SJSA1 (cell line): ENCODE results near the gene MKNK2. TPM values are rescaled to one million over a fixed set of nuclear protein-coding genes. Genes with fewer than 3 reads are reported as not detected.
"Not testable (repeated sequence)": the region's sequence is repeated elsewhere in the genome, so short reads cannot be mapped to it uniquely, and the experiment has no call there.

Experiments used
- DNase-seq, 2 experiments: peaks; one replicate each; pipeline ENCODE4 v3.0.0-alpha.2; 2015 to 2020; ENCODE audit warnings: low spot score in 2 of 2, low read depth in 1 of 2
- H3K27ac ChIP-seq: fragments of 250-450 bp; sonication (Bioruptor Pico); 2 replicates; pipeline ENCODE4 v1.5.1; 2020; ENCODE audit warnings: mild to moderate bottlenecking, moderate library complexity
- H3K27me3 ChIP-seq: fragments of 250-450 bp; sonication (Bioruptor Pico); replicated peaks from 2 replicates; pipeline ENCODE4 v1.5.1; 2020; ENCODE audit warnings: mild to moderate bottlenecking, moderate library complexity
- H3K36me3 ChIP-seq: fragments of 250-450 bp; sonication (Bioruptor Pico); 2 replicates; pipeline ENCODE4 v1.5.1; 2020; ENCODE audit warnings: mild to moderate bottlenecking
- H3K4me1 ChIP-seq: fragments of 250-450 bp; sonication (Bioruptor Pico); replicated peaks from 2 replicates; pipeline ENCODE4 v1.6.1; 2021; ENCODE audit warnings: mild to moderate bottlenecking
- H3K4me3 ChIP-seq: fragments of 250-450 bp; sonication (Bioruptor Pico); 2 replicates; pipeline ENCODE4 v1.5.1; 2020; ENCODE audit warnings: mild to moderate bottlenecking
- H3K9me3 ChIP-seq: fragments of 250-450 bp; sonication (Bioruptor Pico); replicated peaks from 2 replicates; pipeline ENCODE4 v1.5.1; 2020; ENCODE audit warnings: mild to moderate bottlenecking
- total RNA-seq: library from RNA; depleted of rRNA; stranded (reverse); fragments of >200 nt; shearing (Covaris generic); gene quantifications from 2 replicates; pipeline ENCODE4 v1.2.3, GENCODE V29; 2014

MKNK2 gene
- total RNA-seq, 1 experiment from 2014 or later = 18.7 TPM

DNA sequence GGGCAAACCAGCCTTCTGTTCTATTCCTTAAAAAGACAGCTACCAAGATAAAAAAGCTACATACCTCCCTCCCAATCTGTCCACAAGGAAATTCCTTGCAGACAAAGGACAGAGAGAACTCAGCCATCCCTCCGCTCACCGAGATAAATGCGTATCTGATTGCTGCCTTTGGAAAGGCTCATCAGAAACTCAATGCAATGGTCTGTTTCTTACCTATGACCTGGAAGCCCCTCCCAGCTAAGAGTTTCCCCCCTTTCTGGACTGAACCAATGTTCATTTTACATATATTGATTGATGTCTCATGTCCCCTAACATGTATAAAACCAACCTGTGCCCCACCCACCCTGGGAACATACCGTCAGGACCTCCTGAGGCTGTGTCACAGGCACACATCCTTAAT, 47.2 kb downstream of the MKNK2 start:
- Histone ChIP-seq H3K4me3 (no peak overlapping the region), H3K27me3 (no peaks in the 10 kb centered on the region), H3K9me3 (no peaks in the 10 kb centered on the region), H3K27ac (no peak overlapping the region), H3K4me1 (no peaks in the 10 kb centered on the region), H3K36me3 (peaks cover 5% of the 10 kb centered on the region; the same call in 1 of the 2 replicates)
- DNase-seq = no peak

DNA sequence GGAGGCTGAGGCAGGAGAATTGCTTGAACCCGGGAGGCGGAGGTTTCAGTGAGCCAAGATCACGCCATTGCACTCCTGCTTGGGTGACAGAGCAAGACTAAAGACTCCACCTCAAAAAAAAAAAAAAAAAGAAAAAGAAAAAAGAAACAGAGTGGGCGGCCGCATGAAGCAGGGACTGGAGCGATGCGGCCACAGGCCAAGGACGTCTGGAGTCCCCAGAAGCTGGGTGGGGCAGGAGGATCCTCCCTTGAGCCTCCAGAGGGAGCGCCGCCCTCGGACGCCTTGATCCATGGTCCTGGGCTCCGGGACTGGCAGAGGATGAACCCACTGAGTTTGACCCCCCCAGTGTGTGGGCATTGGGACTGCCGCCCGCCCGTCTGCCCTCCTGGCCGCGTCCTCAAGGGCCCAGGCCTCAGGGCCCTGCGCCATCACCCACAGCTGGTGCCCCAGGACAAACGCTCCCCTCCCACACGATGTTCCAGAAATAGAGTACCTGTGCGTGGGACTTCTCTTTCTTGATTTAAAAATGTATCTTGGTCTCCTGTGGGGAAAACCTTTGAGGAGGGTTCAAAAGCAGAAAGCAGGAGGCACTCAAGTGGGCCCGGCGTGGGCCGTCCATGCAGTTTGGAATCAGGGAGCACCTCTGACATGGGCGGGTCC, 51.1 kb downstream of the MKNK2 start:
- H3K9me3 ChIP-seq = 0 out of 2 replicates have a peak, but pooled peaks cover 2% of the 10 kb centered on the region
- H3K4me3 ChIP-seq = no peak overlapping the region
- H3K36me3 ChIP-seq = peaks cover 13% of the 10 kb centered on the region
- H3K27ac ChIP-seq = no peak overlapping the region
- no peaks in the 10 kb centered on the region for H3K27me3 ChIP-seq
- no peak for DNase-seq
- H3K4me1 ChIP-seq = no peaks in the 10 kb centered on the region

DNA sequence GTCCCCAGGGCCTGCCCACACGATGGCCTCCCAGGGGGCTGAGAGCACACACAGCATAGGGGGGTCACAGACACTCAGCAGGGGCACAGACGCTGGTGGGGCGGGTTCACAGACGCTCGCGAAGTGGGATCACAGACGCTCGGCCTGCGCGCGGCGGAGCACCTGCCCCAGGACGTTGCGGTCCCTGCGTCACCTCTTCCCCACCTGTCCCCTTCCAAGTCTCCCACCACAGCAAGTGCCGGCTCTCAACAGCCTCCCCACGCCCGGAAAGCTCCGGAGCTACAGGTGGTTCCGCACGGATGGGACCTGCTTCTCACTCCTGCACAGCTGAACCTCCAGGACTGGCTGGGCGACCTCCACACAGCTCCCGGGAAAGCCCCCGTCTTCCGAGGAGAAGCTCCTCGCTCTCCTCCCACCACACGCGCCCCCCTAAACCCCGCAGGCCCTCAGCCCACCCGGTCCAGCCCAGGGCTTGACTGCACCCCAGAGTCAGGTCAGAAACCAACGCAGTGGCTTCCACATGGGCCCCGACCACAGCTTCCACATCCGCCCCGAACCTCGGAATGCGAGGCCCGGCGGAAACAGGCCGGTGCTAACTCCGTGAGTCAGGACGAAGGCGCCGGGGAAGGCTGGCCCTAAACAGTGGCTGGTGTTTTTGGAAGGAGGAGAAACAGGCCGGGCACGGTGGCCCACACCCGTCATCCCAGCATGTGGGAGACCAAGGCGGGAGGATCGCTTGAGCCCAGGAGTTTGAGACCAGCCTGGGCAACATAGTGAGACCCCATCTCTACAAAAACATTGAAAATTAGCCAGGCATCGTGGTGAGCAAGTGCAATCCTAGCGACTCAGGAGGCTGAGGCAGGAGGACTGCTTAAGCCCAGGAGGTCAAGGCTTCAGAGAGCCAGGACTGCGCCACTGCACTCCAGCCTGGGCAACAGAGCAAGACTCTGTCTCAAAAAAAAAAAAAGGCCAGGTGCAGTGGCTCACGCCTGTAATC, 52.0 kb downstream of the MKNK2 start:
- Histone ChIP-seq H3K27ac (no peak overlapping the region), H3K9me3 (0 out of 2 replicates have a peak, but pooled peaks cover 2% of the 10 kb centered on the region), H3K4me1 (no peaks in the 10 kb centered on the region), H3K4me3 (no peak overlapping the region), H3K36me3 (peaks cover 13% of the 10 kb centered on the region), H3K27me3 (no peaks in the 10 kb centered on the region)
- no peak for DNase-seq

DNA sequence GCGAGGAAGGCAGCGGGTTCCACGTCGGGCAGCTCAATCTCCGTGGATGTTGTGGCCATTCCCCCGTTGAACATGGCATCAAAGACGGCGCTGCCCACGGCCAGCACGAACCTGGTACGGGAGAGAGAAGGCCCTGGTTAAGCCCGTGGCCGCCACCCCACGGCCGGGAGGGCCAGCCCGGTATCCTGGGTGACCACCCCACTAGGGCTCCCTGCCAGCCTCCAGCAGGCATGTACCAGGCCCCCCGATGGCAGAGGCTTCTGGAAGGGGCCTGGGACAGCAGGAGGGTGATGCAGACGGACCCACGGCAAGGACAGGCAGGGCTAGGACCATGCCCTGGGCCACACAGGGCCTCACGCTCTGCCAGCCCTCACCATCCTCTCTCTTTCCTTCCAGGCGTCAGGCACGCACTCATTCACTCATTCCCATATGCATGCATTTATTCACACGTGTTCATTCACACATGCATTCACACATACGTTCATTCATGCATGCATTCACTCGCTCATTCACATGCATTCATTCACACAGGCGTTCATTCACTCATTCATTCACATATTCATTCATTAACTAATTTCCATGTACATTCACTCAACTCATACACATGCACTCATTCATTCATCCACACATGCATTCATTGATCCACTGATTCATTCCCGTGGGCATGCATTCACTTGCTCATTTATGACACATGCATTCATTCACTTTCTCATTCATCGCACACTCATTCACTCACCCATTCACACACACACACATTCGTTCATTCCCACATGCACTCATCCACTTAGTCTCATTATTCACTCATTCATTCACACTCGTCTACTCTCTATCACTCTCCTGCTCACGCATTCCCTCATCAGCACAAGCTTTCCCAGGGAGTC, 53.5 kb downstream of the MKNK2 start:
- Histone ChIP-seq H3K27me3 (no peaks in the 10 kb centered on the region), H3K36me3 (peaks cover 16% of the 10 kb centered on the region), H3K27ac (no peak overlapping the region), H3K4me3 (no peak overlapping the region), H3K9me3 (0 out of 2 replicates have a peak, but pooled peaks cover 2% of the 10 kb centered on the region), H3K4me1 (no peaks in the 10 kb centered on the region)
- no peak for DNase-seq

DNA sequence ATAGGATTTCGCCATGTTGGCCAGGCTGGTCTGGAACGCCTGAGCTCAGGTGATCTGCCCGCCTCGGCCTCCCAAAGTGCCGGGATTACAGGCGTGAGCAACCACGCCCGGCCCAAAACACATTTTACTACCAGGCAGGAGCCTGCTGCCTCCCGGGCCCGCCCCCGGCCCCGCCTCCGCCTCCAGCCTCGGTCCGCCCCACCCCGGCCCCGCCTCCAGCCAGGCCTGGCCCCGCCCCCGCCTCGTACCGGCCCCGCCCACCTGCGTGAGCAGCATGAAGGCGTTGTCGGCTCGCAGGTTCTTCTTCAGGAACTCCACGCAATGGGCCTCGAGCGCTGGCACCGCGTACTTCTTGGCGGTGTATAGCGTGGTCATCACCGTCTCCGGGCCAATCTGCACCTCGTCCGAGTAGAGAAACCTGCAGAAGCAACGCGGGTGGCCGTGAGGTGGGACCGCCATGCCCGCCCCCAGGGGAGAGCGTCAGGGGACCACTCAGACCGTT, 58.2 kb downstream of the MKNK2 start:
- H3K36me3 ChIP-seq = peaks cover 51% of the 10 kb centered on the region
- H3K27me3 ChIP-seq = no peaks in the 10 kb centered on the region
- H3K27ac ChIP-seq = no peak overlapping the region
- H3K4me1 ChIP-seq = no peaks in the 10 kb centered on the region
- 0 out of 2 replicates have a peak, but pooled peaks cover 2% of the 10 kb centered on the region for H3K9me3 ChIP-seq
- no peak overlapping the region for H3K4me3 ChIP-seq
- DNase-seq = no peak

DNA sequence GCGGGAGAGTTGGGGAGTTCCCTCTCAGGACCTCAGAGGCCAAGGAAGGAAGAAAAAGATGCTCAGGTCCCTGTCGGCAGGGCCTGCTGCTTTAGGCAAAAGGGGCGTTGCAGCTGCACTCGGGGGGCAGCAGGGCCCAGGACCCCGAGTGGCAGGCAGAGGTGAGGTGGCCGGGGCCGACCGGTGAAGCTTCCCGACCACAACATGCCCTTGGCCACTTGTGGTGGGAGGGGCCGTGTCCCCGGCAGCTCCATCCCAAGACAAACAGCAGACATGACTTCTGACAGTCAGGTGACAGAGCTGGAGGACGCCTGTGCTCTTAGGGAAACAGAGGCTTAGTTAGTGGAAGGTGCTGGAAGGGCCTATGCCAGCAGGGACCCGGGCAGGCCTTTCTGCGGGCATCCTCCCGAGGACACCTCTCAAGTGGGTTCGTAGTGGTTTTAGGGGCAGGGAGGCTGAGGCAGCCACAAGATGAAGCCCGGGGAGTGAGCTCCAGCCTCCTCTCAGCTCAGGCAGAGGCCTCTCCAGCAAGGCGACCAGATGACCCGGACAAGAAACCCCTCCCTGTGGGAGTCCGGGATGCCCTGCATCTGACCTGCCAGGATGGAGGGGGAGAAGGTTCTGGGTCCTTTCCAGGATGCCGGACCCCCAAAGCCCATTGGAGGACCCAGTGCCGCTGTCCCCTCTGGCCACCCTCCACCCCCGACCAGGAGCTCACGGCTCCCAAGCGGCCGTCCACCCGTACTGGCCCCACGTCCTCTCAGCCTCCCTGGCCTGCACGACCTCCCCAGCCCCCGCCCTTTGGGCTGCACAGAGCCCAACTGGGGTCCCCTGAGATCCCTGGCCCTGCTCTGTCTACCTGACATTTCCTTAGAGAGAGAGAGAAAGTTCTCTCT, 59.8 kb downstream of the MKNK2 start:
- Histone ChIP-seq H3K9me3 (0 out of 2 replicates have a peak, but pooled peaks cover 2% of the 10 kb centered on the region), H3K4me3 (no peak overlapping the region), H3K27ac (no peak overlapping the region), H3K4me1 (no peaks in the 10 kb centered on the region), H3K27me3 (no peaks in the 10 kb centered on the region), H3K36me3 (peaks cover 57% of the 10 kb centered on the region)
- no peak for DNase-seq

DNA sequence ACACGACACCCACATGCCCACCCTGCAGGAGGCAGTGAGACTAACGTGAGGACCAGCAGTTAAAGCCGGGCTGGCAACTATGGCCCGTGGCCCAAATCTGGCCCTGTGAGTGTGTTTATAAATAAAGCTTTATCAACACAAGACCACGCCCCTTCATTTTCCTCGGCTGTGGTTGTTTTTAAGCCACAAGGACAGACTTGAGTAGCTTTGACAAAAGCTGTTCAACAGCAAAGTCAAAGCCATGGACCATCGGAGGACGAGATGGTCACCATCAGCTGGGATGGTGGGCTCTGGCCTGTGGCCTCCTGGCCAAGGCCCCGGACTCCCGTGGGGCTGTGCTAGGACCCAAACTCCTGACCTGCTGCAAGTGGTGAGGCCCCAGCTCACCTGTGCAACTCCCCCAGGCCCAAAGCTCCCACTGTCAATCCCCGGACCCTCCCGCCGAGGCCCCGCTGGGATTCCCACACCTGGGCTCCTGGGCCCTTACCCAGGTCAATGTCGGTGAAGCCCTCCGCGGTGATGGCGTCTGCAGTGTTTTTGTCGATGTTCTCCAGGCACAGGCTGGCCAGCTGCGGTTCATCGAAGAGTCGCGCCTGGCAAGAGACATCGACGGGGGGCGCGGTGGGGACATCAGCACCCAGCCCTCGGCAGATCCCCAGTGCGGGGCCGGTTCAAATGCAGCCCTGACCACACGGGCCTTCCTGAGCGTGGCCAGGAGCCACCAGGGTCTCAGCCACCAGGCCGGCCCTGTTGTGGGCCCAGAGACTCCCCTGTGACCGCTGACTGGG, 60.6 kb downstream of the MKNK2 start:
- no peaks in the 10 kb centered on the region for H3K4me1 ChIP-seq
- H3K36me3 ChIP-seq = peaks cover 59% of the 10 kb centered on the region
- no peaks in the 10 kb centered on the region for H3K9me3 ChIP-seq
- DNase-seq = no peak
- H3K4me3 ChIP-seq = no peak overlapping the region
- H3K27ac ChIP-seq = no peak overlapping the region
- no peaks in the 10 kb centered on the region for H3K27me3 ChIP-seq

DNA sequence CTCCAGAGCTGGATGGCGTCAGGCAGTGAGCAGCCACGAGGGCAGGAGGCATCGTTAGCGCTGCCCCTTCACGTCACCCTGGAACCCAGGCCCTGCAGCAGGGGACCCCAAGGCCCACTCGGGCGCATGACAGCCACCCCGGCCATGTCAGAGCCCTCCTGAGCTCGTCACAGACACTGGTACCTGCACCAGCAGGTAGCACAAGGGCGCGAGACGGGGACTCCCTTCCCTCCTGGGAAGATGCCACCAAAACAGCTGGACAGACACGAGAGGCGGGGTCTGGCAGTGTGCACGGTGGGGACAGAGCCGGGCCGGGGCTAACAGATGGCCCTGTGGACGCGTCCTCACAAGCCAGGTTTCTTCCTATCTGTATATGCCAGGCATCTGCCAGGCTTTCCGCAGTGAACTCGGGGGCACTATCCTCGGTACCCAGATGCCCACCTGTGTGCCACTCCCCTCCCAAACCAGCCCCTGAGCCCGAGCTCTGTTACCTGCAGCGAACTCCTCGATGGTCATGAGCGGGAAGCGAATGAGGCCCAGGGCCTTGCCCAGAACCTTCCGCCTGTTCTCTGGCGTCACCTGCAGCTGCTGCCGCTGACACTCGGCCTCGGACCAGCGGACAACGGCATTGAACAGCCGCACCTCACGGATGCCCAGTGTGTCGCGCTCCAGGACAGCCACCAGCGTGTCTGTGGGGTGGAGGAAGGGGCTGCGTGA, 61.4 kb downstream of the MKNK2 start:
- no peak for DNase-seq
- Histone ChIP-seq H3K27ac (no peak overlapping the region), H3K4me1 (no peaks in the 10 kb centered on the region), H3K27me3 (no peaks in the 10 kb centered on the region), H3K9me3 (no peaks in the 10 kb centered on the region), H3K36me3 (peaks cover 65% of the 10 kb centered on the region), H3K4me3 (no peak overlapping the region)

DNA sequence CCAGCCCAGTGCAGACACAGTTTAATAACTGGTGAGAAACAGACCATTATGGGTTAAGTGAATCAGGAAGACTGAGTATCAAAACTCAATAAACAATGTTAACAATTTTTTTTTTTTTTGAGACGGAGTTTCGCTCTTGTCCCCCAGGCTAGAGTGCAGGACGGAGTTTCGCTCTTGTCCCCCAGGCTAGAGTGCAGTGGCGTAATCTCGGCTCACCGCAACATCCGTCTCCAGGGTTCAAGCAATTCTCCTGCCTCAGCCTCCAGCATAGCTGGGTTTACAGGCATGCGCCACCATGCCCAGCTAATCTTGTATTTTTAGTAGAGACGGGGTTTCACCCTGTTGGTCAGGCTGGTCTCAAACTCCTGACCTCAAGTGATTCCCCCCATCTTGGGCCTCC, 62.6 kb downstream of the MKNK2 start:
- DNase-seq, H3K4me3 ChIP-seq, H3K9me3 ChIP-seq, H3K4me1 ChIP-seq, H3K27ac ChIP-seq, H3K27me3 ChIP-seq: not testable (repeated sequence)
- H3K36me3 ChIP-seq = peaks cover 73% of the 10 kb centered on the region
